A549 (cell line): ENCODE data around the gene ERN1. TPM values are rescaled to one million over a fixed set of nuclear protein-coding genes. Genes with fewer than 3 reads are reported as not detected.

Experiments used
- ATAC-seq, 2 experiments: fragments of 200-7000 bp in 1 of 2; fragments of >200 bp in 1 of 2; cut with Nextera tagmentation in 1 of 2; cut with Tn5 transposase in 1 of 2; 3 replicates each; pipeline versions ENCODE4 v1.8.0 to v1.9.1; 2018 to 2020; ENCODE audit warnings: mild to moderate bottlenecking in 1 of 2, moderate library complexity in 1 of 2
- CTCF ChIA-PET: fragments of 300-600 bp; sonication (Branson Sonifier 250); formaldehyde crosslinking; extraction: SDS; loops from one replicate; lab custom pipeline; 2021; ENCODE audit warnings: antibody characterized with exemption, inconsistent platforms; lab: Yijun Ruan, JAX
- POLR2A ChIA-PET: fragments of 350-600 bp; formaldehyde crosslinking; extraction: SDS; loops from one replicate; lab custom pipeline; 2021; ENCODE audit warnings: antibody characterized with exemption, inconsistent platforms; lab: Yijun Ruan, JAX
- DNase-seq, 2 experiments: peaks; one replicate each; pipeline versions ENCODE4 v3.0.0 to v3.0.0-alpha.2; 2011 to 2016; ENCODE audit warnings: low read depth in 1 of 2, low spot score in 1 of 2
- FAIRE-seq: peaks from 2 replicates; lab custom pipeline; 2011; peaks lifted over from hg19 to GRCh38; lab: Jason Lieb, UNC
- H3K27ac ChIP-seq, 2 experiments: fragments of >200 bp; sonication (Bioruptor Twin); formaldehyde crosslinking; 3 replicates each; pipeline ENCODE4 v1.5.1; 2016 to 2017
- H3K4me1 ChIP-seq: fragments of >200 bp; sonication (Bioruptor Twin); formaldehyde crosslinking; 3 replicates; pipeline ENCODE4 v1.6.1; 2016
- H3K4me2 ChIP-seq: fragments of >200 bp; sonication (Bioruptor Twin); formaldehyde crosslinking; 3 replicates; pipeline ENCODE4 v1.6.1; 2016
- H3K4me3 ChIP-seq: fragments of >200 bp; sonication (Bioruptor Twin); formaldehyde crosslinking; 3 replicates; pipeline ENCODE4 v1.5.1; 2016
- H3K9me3 ChIP-seq: fragments of >200 bp; sonication (Bioruptor Twin); formaldehyde crosslinking; 3 replicates; pipeline ENCODE4 v1.6.1; 2016
- BCL3 ChIP-seq: fragments of >200 bp; sonication (Bioruptor Twin); formaldehyde crosslinking; IDR thresholded peaks from 3 replicates; pipeline ENCODE4 v1.6.1; 2016
- CBX2 ChIP-seq: fragments of 200-600 bp; sonication (generic); IDR thresholded peaks from 2 replicates; pipeline ENCODE4 v1.6.1; 2016; ENCODE audit warnings: low read depth, mild to moderate bottlenecking, borderline replicate concordance
- CBX8 ChIP-seq: fragments of 200-600 bp; sonication (generic); IDR thresholded peaks from 2 replicates; pipeline ENCODE4 v1.6.1; 2016
- CEBPB ChIP-seq, 2 experiments: fragments of >200 bp in 1 of 2; sonication (Bioruptor Twin) in 1 of 2; formaldehyde crosslinking in 1 of 2; IDR thresholded peaks; 2 replicates each; pipeline ENCODE4 v1.6.1; 2012 to 2016
- EHMT2 ChIP-seq: fragments of 200-600 bp; sonication (generic); IDR thresholded peaks from 2 replicates; pipeline ENCODE4 v1.6.1; 2016; ENCODE audit warnings: antibody characterized with exemption, low read depth, mild to moderate bottlenecking, moderate library complexity
- ELK1 ChIP-seq: fragments of 150-350 bp; IDR thresholded peaks from 2 replicates; pipeline ENCODE4 v1.6.1; 2014; ENCODE audit warnings: low read depth, mild to moderate bottlenecking, low read length
- EP300 ChIP-seq, 2 experiments: fragments of >200 bp; sonication (Bioruptor Twin); formaldehyde crosslinking; IDR thresholded peaks; 2 replicates in 1 of 2; 3 replicates in 1 of 2; pipeline ENCODE4 v1.6.1; 2016 to 2017
- ESRRA ChIP-seq: fragments of 150-350 bp; IDR thresholded peaks from 2 replicates; pipeline ENCODE4 v1.6.1; 2014; ENCODE audit warnings: mild to moderate bottlenecking, low read length, borderline replicate concordance
- FOXS1 ChIP-seq: fragments of 250-450 bp; sonication (Bioruptor Pico); IDR thresholded peaks from 2 replicates; pipeline ENCODE4 v1.5.0; 2020; ENCODE audit warnings: mild to moderate bottlenecking, moderate library complexity
- GATA3 ChIP-seq: IDR thresholded peaks from 2 replicates; pipeline ENCODE4 v1.6.1; 2012; ENCODE audit warnings: borderline replicate concordance
- HMGXB4 ChIP-seq: fragments of 250-450 bp; sonication (Bioruptor Pico); IDR thresholded peaks from 2 replicates; pipeline ENCODE4 v1.5.0; 2021; ENCODE audit warnings: mild to moderate bottlenecking, moderate library complexity, borderline replicate concordance
- MAFK ChIP-seq: fragments of 450-650 bp; IDR thresholded peaks from 2 replicates; pipeline ENCODE4 v1.6.1; 2014; ENCODE audit not compliant: partially characterized antibody
- MAZ ChIP-seq: fragments of 150-350 bp; IDR thresholded peaks from 2 replicates; pipeline ENCODE4 v1.6.1; 2014; ENCODE audit warnings: antibody characterized with exemption, low read depth, low read length, borderline replicate concordance
- NFE2L2 ChIP-seq: fragments of 150-350 bp; conservative IDR thresholded peaks from 2 replicates; pipeline ENCODE4 v1.6.1; 2014; ENCODE audit warnings: low read length
- NR3C1 ChIP-seq: fragments of >200 bp; sonication (Bioruptor Twin); formaldehyde crosslinking; IDR thresholded peaks from 3 replicates; pipeline ENCODE4 v1.6.1; 2017
- PBX3 ChIP-seq: IDR thresholded peaks from 2 replicates; pipeline ENCODE4 v1.6.1; 2012
- REST ChIP-seq: fragments of 200-600 bp; sonication (generic); IDR thresholded peaks from 2 replicates; pipeline ENCODE4 v1.6.1; 2016; ENCODE audit warnings: antibody characterized with exemption, mild to moderate bottlenecking, moderate library complexity
- SMC3 ChIP-seq: fragments of >200 bp; sonication (Bioruptor Twin); formaldehyde crosslinking; IDR thresholded peaks from 3 replicates; pipeline ENCODE4 v1.6.1; 2018; ENCODE audit warnings: inconsistent platforms
- TFCP2L1 ChIP-seq: fragments of 250-450 bp; sonication (Bioruptor Pico); IDR thresholded peaks from 2 replicates; pipeline ENCODE4 v1.5.0; 2021; ENCODE audit warnings: mild to moderate bottlenecking
- WGBS: methylation state at CpG from one replicate; pipeline ENCODE4 v1.1.6; 2017; ENCODE audit errors: missing lambda C conversion rate; 5-methylcytosine and 5-hydroxymethylcytosine counted together
- polyA plus RNA-seq, 4 experiments: library from polyadenylated mRNA; depleted of rRNA in 3 of 4; stranded (reverse); fragments of >200 nt; fragmentation: RNase III in 1 of 4; extraction: RNeasy Plus Mini Kit Qiagen cat#74134 plus additional on column Dnase treatment in 1 of 4; gene quantifications; 2 replicates in 3 of 4; 3 replicates in 1 of 4; pipeline ENCODE4 v1.2.3, GENCODE V29; 2011 to 2017

ERN1 gene
- polyA plus RNA-seq, 2 of the 4 experiments (the other 2 are of a cell fraction): 4.1 to 19.8 TPM

GRCh38 chr17:64080174-64080618, 49.7 kb downstream of the ERN1 start:
- Histone ChIP-seq H3K9me3 (no peaks in the 10 kb centered on the region), H3K4me2 (no peak overlapping the region), H3K27ac (peak overlapping the region; percentile 88 to 89), H3K4me3 (no peak overlapping the region), H3K4me1 (peaks cover 77% of the 10 kb centered on the region)
- ATAC-seq (no peak), FAIRE-seq (no peak), DNase-seq (no peak)
- TF ChIP-seq MAZ (no peak), NFE2L2 (no peak), REST (no peak), EHMT2 (no peak), CBX8 (no peak), GATA3 (no peak), NR3C1 (no peak), FOXS1 (CRISPR knock-in tag) (no peak), HMGXB4 (CRISPR knock-in tag) (no peak), PBX3 (no peak), CBX2 (no peak), MAFK (no peak), CEBPB (IDR thresholded peaks at IDR 0.05) (no peak), SMC3 (no peak), ELK1 (no peak), EP300 (IDR thresholded peaks at IDR 0.05) (no peak), BCL3 (no peak), TFCP2L1 (CRISPR knock-in tag) (no peak), ESRRA (no peak)
- CTCF ChIA-PET: interaction anchor here (0.5 to 4.9 kb wide), 12 partner anchors 10 to 342 kb away, joined by 3 to 27 read pairs (median 5); no protein-coding TSS in a partner anchor
- 84% methylated on average over 3 of the region's 3 CpGs for WGBS
- POLR2A ChIA-PET: interaction anchor here (0.6 to 4.4 kb wide), 3 partner anchors 47 to 65 kb away, joined by 3 to 27 read pairs (median 4); partner anchors contain the start of gene ERN1
